Upper lobe of left lung (tissue), 6 donors: ENCODE results near the gene RBM19. TPM values are rescaled to one million over a fixed set of nuclear protein-coding genes. Genes with fewer than 3 reads are reported as not detected.
"Not testable (repeated sequence)": the region's sequence is repeated elsewhere in the genome, so short reads cannot be mapped to it uniquely, and the experiment has no call there.

Experiments
- ATAC-seq, 2 donors: fragments of 200-7000 bp; cut with Tn5 transposase; one replicate each; pipeline ENCODE4 v1.9.1; 2022; ENCODE audit warnings: mild to moderate bottlenecking in 2 of 2, moderate library complexity in 2 of 2; ENCODE audit not compliant: low FRiP score in 2 of 2
- DNase-seq, 2 donors: peaks; one replicate each; pipeline ENCODE4 v3.0.0-alpha.2; 2019 to 2020
- H3K27ac ChIP-seq, 4 donors: fragments of 200-600 bp; sonication (generic); one replicate each; pipeline ENCODE4 v1.5.1; 2016 to 2019
- H3K27me3 ChIP-seq, 4 donors: fragments of 200-600 bp; sonication (generic); one replicate each; pipeline ENCODE4 v1.5.1; 2017 to 2019
- H3K36me3 ChIP-seq, 4 donors: fragments of 200-600 bp; sonication (generic); one replicate each; pipeline ENCODE4 v1.5.1; 2016 to 2019
- H3K4me1 ChIP-seq, 4 donors: fragments of 200-600 bp; sonication (generic); one replicate each; pipeline ENCODE4 v1.5.1; 2018 to 2019
- H3K4me3 ChIP-seq, 4 donors: fragments of 200-600 bp; sonication (generic); one replicate each; pipeline ENCODE4 v1.5.1; 2017 to 2019; ENCODE audit warnings: mild to moderate bottlenecking in 2 of 4, moderate library complexity in 1 of 4
- H3K9me3 ChIP-seq, 4 donors: fragments of 200-600 bp; sonication (generic); one replicate each; pipeline ENCODE4 v1.5.1; 2018 to 2019
- EP300 ChIP-seq, 4 donors: sonication (generic); formaldehyde crosslinking; IDR thresholded peaks; one replicate each; pipeline ENCODE4 v1.5.1; 2017; ENCODE audit warnings: antibody characterized with exemption in 4 of 4, control low read depth in 2 of 4
- POLR2A ChIP-seq, 4 donors: fragments of 450-650 bp; IDR thresholded peaks; one replicate each; pipeline ENCODE4 v1.5.1; 2016 to 2017; ENCODE audit warnings: antibody characterized with exemption in 4 of 4, mild to moderate bottlenecking in 2 of 4
- POLR2AphosphoS5 ChIP-seq, 2 donors: sonication (generic); formaldehyde crosslinking; IDR thresholded peaks; one replicate each; pipeline ENCODE4 v1.5.1; 2017; ENCODE audit warnings: antibody characterized with exemption in 2 of 2
- WGBS, 2 donors: methylation state at CpG; one replicate each; pipeline ENCODE4 v1.1.5; 2017 to 2018; 5-methylcytosine and 5-hydroxymethylcytosine counted together
- total RNA-seq, 6 donors: library from RNA; depleted of rRNA in 4 of 6; stranded (reverse); fragments of >200 nt in 4 of 6; gene quantifications; one replicate each; pipeline versions ENCODE4 v1.1.0 to v1.2.1, GENCODE V29; 2016 to 2021
- TF ChIP-seq, protein P1 (sequence below), 6 experiments: fragments of 450-650 bp in 4 of 6; fragments of 200-600 bp in 2 of 6; sonication (generic) in 2 of 6; IDR thresholded peaks; one replicate each; pipeline ENCODE4 v1.5.1; 2016 to 2019; ENCODE audit warnings: antibody characterized with exemption in 6 of 6
- donor health status: DM: no; HTN: no; CAD: no; lungs with moderate emphysema.
- donor health status: DM: no; HTN: yes; CAD: no; lungs with severe emphysema.

Gene RBM19
- total RNA-seq, 6 donors from 2014 or later = 25.5 to 131 (median 39.9) TPM

- TF ChIP-seq POLR2A (IDR thresholded peaks at IDR 0.05) (no peak), POLR2AphosphoS5 (IDR thresholded peaks at IDR 0.05) (no peak), EP300 (IDR thresholded peaks at IDR 0.05) (no peak)
- TF ChIP-seq, protein P1, sequence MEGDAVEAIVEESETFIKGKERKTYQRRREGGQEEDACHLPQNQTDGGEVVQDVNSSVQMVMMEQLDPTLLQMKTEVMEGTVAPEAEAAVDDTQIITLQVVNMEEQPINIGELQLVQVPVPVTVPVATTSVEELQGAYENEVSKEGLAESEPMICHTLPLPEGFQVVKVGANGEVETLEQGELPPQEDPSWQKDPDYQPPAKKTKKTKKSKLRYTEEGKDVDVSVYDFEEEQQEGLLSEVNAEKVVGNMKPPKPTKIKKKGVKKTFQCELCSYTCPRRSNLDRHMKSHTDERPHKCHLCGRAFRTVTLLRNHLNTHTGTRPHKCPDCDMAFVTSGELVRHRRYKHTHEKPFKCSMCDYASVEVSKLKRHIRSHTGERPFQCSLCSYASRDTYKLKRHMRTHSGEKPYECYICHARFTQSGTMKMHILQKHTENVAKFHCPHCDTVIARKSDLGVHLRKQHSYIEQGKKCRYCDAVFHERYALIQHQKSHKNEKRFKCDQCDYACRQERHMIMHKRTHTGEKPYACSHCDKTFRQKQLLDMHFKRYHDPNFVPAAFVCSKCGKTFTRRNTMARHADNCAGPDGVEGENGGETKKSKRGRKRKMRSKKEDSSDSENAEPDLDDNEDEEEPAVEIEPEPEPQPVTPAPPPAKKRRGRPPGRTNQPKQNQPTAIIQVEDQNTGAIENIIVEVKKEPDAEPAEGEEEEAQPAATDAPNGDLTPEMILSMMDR (IDR thresholded peaks at IDR 0.05) = no peak
- Histone ChIP-seq H3K36me3 (no peaks in the 10 kb centered on the region), H3K4me1 (no peaks in the 10 kb centered on the region), H3K4me3 (no peak overlapping the region), H3K27ac (no peak overlapping the region), H3K27me3 (no peaks in the 10 kb centered on the region), H3K9me3 (no peaks in the 10 kb centered on the region)
- 60 to 75% methylated on average over 5 of the region's 5 CpGs for WGBS, 2 donors
- ATAC-seq (no peak), DNase-seq (no peak)
Measured at GRCh38 chr12:114001511-114002340, 35.6 kb upstream of the RBM19 start.

DNA sequence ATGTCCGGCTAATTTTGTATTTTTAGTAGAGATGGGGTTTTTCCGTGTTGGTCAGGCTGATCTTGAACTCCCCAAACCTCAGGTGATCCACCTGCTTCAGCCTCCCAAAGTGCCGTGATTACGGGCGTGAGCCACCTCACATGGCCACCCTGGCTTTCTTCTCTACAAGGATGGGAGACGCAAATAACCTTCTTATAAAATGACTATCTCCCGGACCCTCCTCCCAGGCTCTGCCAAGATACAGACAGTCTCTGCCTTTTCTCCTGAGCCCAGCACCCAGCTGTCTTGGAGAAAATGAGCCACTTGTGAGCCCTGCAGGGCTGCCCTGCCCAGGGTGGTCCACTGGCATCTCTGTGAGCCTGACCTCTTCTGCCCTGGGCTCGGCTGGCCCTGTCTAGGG is 34.7 kb upstream of the RBM19 start:
- 84 to 86% methylated on average over 8 of the region's 8 CpGs for WGBS, 2 donors
- Histone ChIP-seq H3K4me3 (no peak overlapping the region), H3K27ac (no peak overlapping the region), H3K36me3 (no peaks in the 10 kb centered on the region), H3K4me1 (no peaks in the 10 kb centered on the region), H3K27me3 (no peaks in the 10 kb centered on the region), H3K9me3 (no peaks in the 10 kb centered on the region)
- ATAC-seq = no peak
- TF ChIP-seq EP300 (IDR thresholded peaks at IDR 0.05) (no peak), POLR2AphosphoS5 (IDR thresholded peaks at IDR 0.05) (no peak)
- DNase-seq = peak in 1 of 2 donors; percentile 32

DNA sequence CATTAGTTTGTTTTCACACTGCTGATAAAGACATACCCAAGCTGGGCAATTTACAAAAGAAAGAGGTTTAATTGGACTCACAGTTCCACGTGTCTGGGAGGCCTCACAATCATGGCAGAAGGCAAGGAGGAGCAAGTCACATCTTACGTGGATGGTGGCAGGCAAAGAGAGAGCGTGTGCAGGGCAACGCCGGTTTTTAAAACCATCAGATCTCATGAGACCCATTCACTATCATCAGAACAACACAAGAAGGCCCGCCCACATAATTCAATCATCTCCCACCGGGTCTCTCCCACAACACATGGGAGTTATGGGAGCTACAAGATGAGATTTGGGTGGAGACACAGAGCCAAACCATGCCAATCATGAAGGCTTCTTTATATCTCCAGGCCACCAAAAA is 34.1 kb upstream of the RBM19 start:
- H3K36me3 ChIP-seq, ATAC-seq, H3K27ac ChIP-seq, H3K4me1 ChIP-seq, H3K27me3 ChIP-seq, DNase-seq, H3K9me3 ChIP-seq, H3K4me3 ChIP-seq: not testable (repeated sequence)
- WGBS, 2 donors = 70 to 77% methylated on average over 7 of the region's 7 CpGs

GRCh38 chr12:113997365-113997764 is 31.2 kb upstream of the RBM19 start:
- Histone ChIP-seq H3K27ac (no peak overlapping the region), H3K27me3 (no peaks in the 10 kb centered on the region), H3K4me3 (no peak overlapping the region), H3K36me3 (no peaks in the 10 kb centered on the region), H3K9me3 (no peaks in the 10 kb centered on the region), H3K4me1 (no peaks in the 10 kb centered on the region)
- DNase-seq (no peak), ATAC-seq (no peak)
- 15 to 29% methylated on average over 3 of the region's 3 CpGs for WGBS, 2 donors
- TF ChIP-seq, protein P1 (IDR thresholded peaks at IDR 0.05) = no peak
- TF ChIP-seq POLR2AphosphoS5 (IDR thresholded peaks at IDR 0.05) = no peak
- no peak for TF ChIP-seq EP300 (IDR thresholded peaks at IDR 0.05)
- no peak for TF ChIP-seq POLR2A (IDR thresholded peaks at IDR 0.05)

DNA sequence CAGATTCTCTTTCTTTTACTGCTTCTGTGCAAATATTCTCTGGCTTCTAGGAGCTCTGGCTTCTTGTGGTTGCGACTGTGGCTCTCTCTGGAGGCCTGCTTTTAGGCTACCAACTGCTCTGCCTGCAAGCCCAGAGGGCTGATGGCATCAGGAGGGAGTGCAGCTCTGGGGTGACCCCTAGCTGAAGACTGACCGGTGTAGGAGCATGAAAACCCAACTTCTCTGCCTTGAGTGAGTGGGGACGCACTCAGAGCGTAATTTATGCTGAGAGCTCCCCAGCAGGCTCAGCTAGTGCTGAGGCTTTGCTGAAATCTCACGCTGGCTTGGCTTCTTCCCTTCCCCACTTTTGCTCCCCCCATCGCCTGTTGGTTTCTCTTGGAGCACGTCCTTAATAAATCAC is 29.9 kb upstream of the RBM19 start:
- Histone ChIP-seq H3K4me3 (no peak overlapping the region), H3K36me3 (no peaks in the 10 kb centered on the region), H3K27me3 (no peaks in the 10 kb centered on the region), H3K27ac (no peak overlapping the region), H3K4me1 (no peaks in the 10 kb centered on the region), H3K9me3 (no peaks in the 10 kb centered on the region)
- DNase-seq (no peak), ATAC-seq (peak in 1 of 2 donors; percentile 31)
- TF ChIP-seq, protein P1 (IDR thresholded peaks at IDR 0.05) = no peak
- TF ChIP-seq EP300 (IDR thresholded peaks at IDR 0.05) (no peak), POLR2A (IDR thresholded peaks at IDR 0.05) (no peak), POLR2AphosphoS5 (IDR thresholded peaks at IDR 0.05) (no peak)
- 30 to 31% methylated on average over 7 of the region's 7 CpGs for WGBS, 2 donors

GRCh38 chr12:113994051-113994450 is 27.9 kb upstream of the RBM19 start:
- Histone ChIP-seq H3K4me1 (no peaks in the 10 kb centered on the region), H3K27ac (no peak overlapping the region), H3K9me3 (no peaks in the 10 kb centered on the region), H3K36me3 (no peaks in the 10 kb centered on the region), H3K27me3 (no peaks in the 10 kb centered on the region), H3K4me3 (no peak overlapping the region)
- TF ChIP-seq, protein P1 (IDR thresholded peaks at IDR 0.05) = no peak
- TF ChIP-seq EP300 (IDR thresholded peaks at IDR 0.05) (no peak), POLR2AphosphoS5 (IDR thresholded peaks at IDR 0.05) (no peak), POLR2A (IDR thresholded peaks at IDR 0.05) (no peak)
- 82 to 91% methylated on average over 3 of the region's 3 CpGs for WGBS, 2 donors
- no peak for DNase-seq
- no peak for ATAC-seq

- H3K36me3 ChIP-seq, H3K4me1 ChIP-seq, H3K27ac ChIP-seq, H3K4me3 ChIP-seq, DNase-seq, H3K27me3 ChIP-seq, ATAC-seq, H3K9me3 ChIP-seq: not testable (repeated sequence)
- 76% methylated on average over 4 of the region's 4 CpGs for WGBS, 2 donors
Measured at GRCh38 chr12:113992751-113993150, 26.6 kb upstream of the RBM19 start.
